Hepatocyte (in vitro differentiated cells): ENCODE measurements around the gene GPR22. TPM values are rescaled to one million over a fixed set of nuclear protein-coding genes. Genes with fewer than 3 reads are reported as not detected.

ENCODE experiments used
- DNase-seq: peaks from one replicate; pipeline ENCODE4 v3.0.0-alpha.2; 2016; ENCODE audit warnings: low spot score
- H2AFZ ChIP-seq: fragments of 200-600 bp; sonication (generic); 2 replicates; pipeline ENCODE4 v1.6.0; 2016; ENCODE audit warnings: antibody characterized with exemption, mild to moderate bottlenecking
- H3K27ac ChIP-seq: fragments of 200-600 bp; sonication (generic); 2 replicates; pipeline ENCODE4 v1.5.1; 2016; ENCODE audit warnings: mild to moderate bottlenecking
- H3K27me3 ChIP-seq: fragments of 200-600 bp; sonication (generic); 2 replicates; pipeline ENCODE4 v1.6.1; 2016
- H3K36me3 ChIP-seq: fragments of 200-600 bp; sonication (generic); replicated peaks from 2 replicates; pipeline ENCODE4 v1.5.1; 2016; ENCODE audit warnings: low read depth; ENCODE audit not compliant: insufficient read depth
- H3K4me1 ChIP-seq: fragments of 200-600 bp; sonication (generic); 2 replicates; pipeline ENCODE4 v1.5.1; 2016; ENCODE audit warnings: mild to moderate bottlenecking, moderate library complexity; ENCODE audit not compliant: insufficient read depth
- H3K4me2 ChIP-seq: fragments of 200-600 bp; sonication (generic); 2 replicates; pipeline ENCODE4 v1.6.0; 2016
- H3K4me3 ChIP-seq: fragments of 200-600 bp; sonication (generic); 2 replicates; pipeline ENCODE4 v1.5.1; 2016; ENCODE audit warnings: mild to moderate bottlenecking
- H3K79me2 ChIP-seq: fragments of 200-600 bp; sonication (generic); 2 replicates; pipeline ENCODE4 v1.6.0; 2017; ENCODE audit warnings: mild to moderate bottlenecking
- H3K9me2 ChIP-seq: fragments of 200-600 bp; sonication (generic); replicated peaks from 2 replicates; pipeline ENCODE4 v1.6.0; 2017; ENCODE audit warnings: mild to moderate bottlenecking; ENCODE audit not compliant: insufficient read depth
- H3K9me3 ChIP-seq: fragments of 200-600 bp; sonication (generic); 2 replicates; pipeline ENCODE4 v1.5.1; 2016; ENCODE audit warnings: low read depth, mild to moderate bottlenecking
- H4K20me1 ChIP-seq: fragments of 200-600 bp; sonication (generic); 2 replicates; pipeline ENCODE4 v1.6.0; 2016; ENCODE audit warnings: mild to moderate bottlenecking; ENCODE audit not compliant: insufficient read depth, poor library complexity, severe bottlenecking
- EZH2 ChIP-seq: fragments of 200-600 bp; sonication (generic); IDR thresholded peaks from 2 replicates; pipeline ENCODE4 v1.6.1; 2016; ENCODE audit warnings: antibody characterized with exemption, mild to moderate bottlenecking, borderline replicate concordance
- EZH2phosphoT487 ChIP-seq: fragments of 200-600 bp; sonication (generic); IDR thresholded peaks from one replicate; pipeline ENCODE4 v1.6.1; 2018; ENCODE audit warnings: antibody characterized with exemption, mild to moderate bottlenecking, low read depth, moderate library complexity; ENCODE audit not compliant: unreplicated experiment, severe bottlenecking
- WGBS: methylation state at CpG from one replicate; pipeline ENCODE4 v1.1.6; 2016; ENCODE audit warnings: low lambda C conversion rate; ENCODE audit errors: missing lambda C conversion rate; 5-methylcytosine and 5-hydroxymethylcytosine counted together
- polyA plus RNA-seq: library from polyadenylated mRNA; unstranded; fragments of >200 nt; fragmentation: Nextera tagmentation; extraction: Ambion mirVana; gene quantifications from 2 replicates; pipeline ENCODE4 v1.2.1, GENCODE V29; 2016
- total RNA-seq: library from RNA; depleted of rRNA; stranded (reverse); fragments of >200 nt; gene quantifications from 2 replicates; pipeline ENCODE4 v1.2.3, GENCODE V29; 2014
- TF ChIP-seq, protein P1 (sequence below): fragments of 200-600 bp; sonication (generic); IDR thresholded peaks from 2 replicates; pipeline ENCODE4 v1.5.1; 2016; ENCODE audit warnings: antibody characterized with exemption, mild to moderate bottlenecking; ENCODE audit not compliant: poor library complexity

GPR22 gene
- total and polyA plus RNA-seq, 2 experiments from 2014 or later: 0.07 to 0.27 TPM

DNA sequence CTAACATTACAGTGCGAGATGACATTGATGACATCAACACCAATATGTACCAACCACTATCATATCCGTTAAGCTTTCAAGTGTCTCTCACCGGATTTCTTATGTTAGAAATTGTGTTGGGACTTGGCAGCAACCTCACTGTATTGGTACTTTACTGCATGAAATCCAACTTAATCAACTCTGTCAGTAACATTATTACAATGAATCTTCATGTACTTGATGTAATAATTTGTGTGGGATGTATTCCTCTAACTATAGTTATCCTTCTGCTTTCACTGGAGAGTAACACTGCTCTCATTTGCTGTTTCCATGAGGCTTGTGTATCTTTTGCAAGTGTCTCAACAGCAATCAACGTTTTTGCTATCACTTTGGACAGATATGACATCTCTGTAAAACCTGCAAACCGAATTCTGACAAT is 4.3 kb downstream of the GPR22 start:
- Histone ChIP-seq H2AFZ (no peak overlapping the region), H3K4me2 (no peak overlapping the region), H3K4me1 (no peaks in the 10 kb centered on the region), H3K36me3 (no peaks in the 10 kb centered on the region), H3K9me3 (no peaks in the 10 kb centered on the region), H4K20me1 (no peaks in the 10 kb centered on the region), H3K9me2 (no peaks in the 10 kb centered on the region), H3K4me3 (no peak overlapping the region), H3K27ac (no peak overlapping the region), H3K27me3 (no peaks in the 10 kb centered on the region), H3K79me2 (no peaks in the 10 kb centered on the region)
- no peak for DNase-seq
- TF ChIP-seq, protein P1, sequence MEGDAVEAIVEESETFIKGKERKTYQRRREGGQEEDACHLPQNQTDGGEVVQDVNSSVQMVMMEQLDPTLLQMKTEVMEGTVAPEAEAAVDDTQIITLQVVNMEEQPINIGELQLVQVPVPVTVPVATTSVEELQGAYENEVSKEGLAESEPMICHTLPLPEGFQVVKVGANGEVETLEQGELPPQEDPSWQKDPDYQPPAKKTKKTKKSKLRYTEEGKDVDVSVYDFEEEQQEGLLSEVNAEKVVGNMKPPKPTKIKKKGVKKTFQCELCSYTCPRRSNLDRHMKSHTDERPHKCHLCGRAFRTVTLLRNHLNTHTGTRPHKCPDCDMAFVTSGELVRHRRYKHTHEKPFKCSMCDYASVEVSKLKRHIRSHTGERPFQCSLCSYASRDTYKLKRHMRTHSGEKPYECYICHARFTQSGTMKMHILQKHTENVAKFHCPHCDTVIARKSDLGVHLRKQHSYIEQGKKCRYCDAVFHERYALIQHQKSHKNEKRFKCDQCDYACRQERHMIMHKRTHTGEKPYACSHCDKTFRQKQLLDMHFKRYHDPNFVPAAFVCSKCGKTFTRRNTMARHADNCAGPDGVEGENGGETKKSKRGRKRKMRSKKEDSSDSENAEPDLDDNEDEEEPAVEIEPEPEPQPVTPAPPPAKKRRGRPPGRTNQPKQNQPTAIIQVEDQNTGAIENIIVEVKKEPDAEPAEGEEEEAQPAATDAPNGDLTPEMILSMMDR: no peak
- TF ChIP-seq EZH2 (no peak), EZH2phosphoT487 (no peak)
- WGBS: 88% methylated on average over 5 of the region's 5 CpGs

DNA sequence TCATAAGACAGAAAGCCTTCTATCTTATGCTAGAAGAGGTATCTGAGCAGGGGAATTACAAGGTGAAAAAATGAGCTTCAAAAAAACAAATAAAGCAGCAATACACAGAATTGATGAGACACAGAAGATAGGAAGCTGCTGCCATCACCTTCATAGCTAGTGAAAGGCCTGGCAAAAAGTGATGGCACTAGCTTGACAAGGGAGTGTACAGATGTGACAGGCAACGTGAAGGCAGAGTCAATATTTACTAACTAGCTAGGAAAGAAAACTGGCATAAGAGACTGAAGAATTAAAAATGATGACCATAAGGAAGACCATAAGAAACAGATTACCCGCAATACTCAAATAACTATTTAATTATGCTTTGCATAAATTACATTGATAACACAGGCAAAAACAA is 9.4 kb downstream of the GPR22 start:
- no peaks in the 10 kb centered on the region for H3K79me2 ChIP-seq
- no peak for TF ChIP-seq EZH2phosphoT487
- no peak for TF ChIP-seq EZH2
- TF ChIP-seq, protein P1: no peak
- no peak overlapping the region for H3K27ac ChIP-seq
- H2AFZ ChIP-seq: no peak overlapping the region
- no peak for DNase-seq
- 74% methylated on average over 2 of the region's 2 CpGs for WGBS
- no peaks in the 10 kb centered on the region for H3K9me2 ChIP-seq
- no peaks in the 10 kb centered on the region for H3K27me3 ChIP-seq
- H3K4me1 ChIP-seq: no peaks in the 10 kb centered on the region
- no peaks in the 10 kb centered on the region for H3K9me3 ChIP-seq
- no peak overlapping the region for H3K4me3 ChIP-seq
- no peaks in the 10 kb centered on the region for H3K36me3 ChIP-seq
- no peaks in the 10 kb centered on the region for H4K20me1 ChIP-seq
- H3K4me2 ChIP-seq: no peak overlapping the region

DNA sequence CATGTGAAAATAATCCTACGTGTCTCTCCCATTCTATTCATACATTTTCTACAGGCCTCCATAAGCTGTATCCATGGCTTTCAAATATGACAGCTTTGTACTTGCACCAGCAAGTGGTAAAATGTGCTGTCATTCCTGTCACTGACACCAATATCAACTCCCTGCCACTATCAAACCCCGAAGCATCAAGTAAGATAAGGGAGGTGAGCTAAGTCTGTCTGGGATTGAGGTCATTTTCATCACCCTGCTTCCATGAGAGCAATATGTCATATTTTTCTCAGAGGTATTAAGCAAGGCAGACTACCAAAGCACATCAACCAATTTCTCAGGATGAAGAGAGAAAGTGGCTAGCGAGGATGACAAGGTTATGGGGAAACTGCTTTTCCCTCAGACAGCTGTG is 11.1 kb downstream of the GPR22 start:
- H3K36me3 ChIP-seq: no peaks in the 10 kb centered on the region
- 78% methylated on average over 3 of the region's 3 CpGs for WGBS
- H3K4me2 ChIP-seq: no peak overlapping the region
- no peaks in the 10 kb centered on the region for H3K4me1 ChIP-seq
- H3K9me3 ChIP-seq: no peaks in the 10 kb centered on the region
- no peak for DNase-seq
- no peaks in the 10 kb centered on the region for H3K9me2 ChIP-seq
- H3K4me3 ChIP-seq: no peak overlapping the region
- no peaks in the 10 kb centered on the region for H4K20me1 ChIP-seq
- H3K79me2 ChIP-seq: no peaks in the 10 kb centered on the region
- no peaks in the 10 kb centered on the region for H3K27me3 ChIP-seq
- TF ChIP-seq EZH2: no peak
- H2AFZ ChIP-seq: no peak overlapping the region
- H3K27ac ChIP-seq: no peak overlapping the region

DNA sequence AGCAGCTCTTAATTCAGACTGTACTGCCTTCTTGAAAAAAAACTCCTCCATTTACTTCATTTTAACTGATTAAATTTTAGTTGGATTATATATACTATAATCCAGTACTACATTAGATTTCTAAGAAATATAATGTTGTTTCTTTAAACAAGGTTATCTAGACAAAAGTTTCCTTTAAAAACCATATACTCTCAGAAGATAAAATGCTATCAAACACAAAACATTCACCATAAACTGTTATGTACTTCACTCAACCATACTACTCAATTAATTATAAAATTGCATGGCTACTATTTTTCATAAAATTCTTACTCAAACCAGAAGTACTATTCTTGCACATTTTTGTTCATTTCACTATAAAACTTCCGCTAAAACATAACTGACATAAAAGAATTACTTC is 12.7 kb downstream of the GPR22 start:
- H2AFZ ChIP-seq: no peak overlapping the region
- no peak overlapping the region for H3K27ac ChIP-seq
- H3K27me3 ChIP-seq: no peaks in the 10 kb centered on the region
- H3K9me3 ChIP-seq: no peaks in the 10 kb centered on the region
- no peaks in the 10 kb centered on the region for H3K79me2 ChIP-seq
- TF ChIP-seq EZH2 (no peak), EZH2phosphoT487 (no peak)
- TF ChIP-seq, protein P1: no peak
- H3K4me1 ChIP-seq: no peaks in the 10 kb centered on the region
- no peaks in the 10 kb centered on the region for H4K20me1 ChIP-seq
- no peak overlapping the region for H3K4me3 ChIP-seq
- H3K4me2 ChIP-seq: no peak overlapping the region
- no peaks in the 10 kb centered on the region for H3K9me2 ChIP-seq
- 100% methylated on average over 1 of the region's 1 CpG for WGBS
- no peaks in the 10 kb centered on the region for H3K36me3 ChIP-seq
- no peak for DNase-seq
